Activated CD4-positive, alpha-beta T cell treated with anti-CD3 and anti-CD28 coated beads, Interleukin-2, amount 50 U/mL, for 1 hour (primary cell): ENCODE data around the gene NKG7.

ENCODE experiments used
- DNase-seq: peaks from one replicate; pipeline ENCODE4 v3.0.0-alpha.2; 2020

Gene NKG7

GRCh38 chr19:51333836-51334460 is 38.5 kb downstream of the NKG7 start:
- no peak for DNase-seq

GRCh38 chr19:51331716-51332115 is 40.7 kb downstream of the NKG7 start:
- no peak for DNase-seq

- no peak for DNase-seq
These were observed 41.3 kb downstream of the NKG7 start for GRCh38 chr19:51331193-51331592.

GRCh38 chr19:51330366-51330765 is 42.1 kb downstream of the NKG7 start:
- no peak for DNase-seq

GRCh38 chr19:51329411-51329810 is 43.0 kb downstream of the NKG7 start:
- no peak for DNase-seq

GRCh38 chr19:51327066-51328001 is 45.1 kb downstream of the NKG7 start:
- peak; percentile 35 for DNase-seq

GRCh38 chr19:51326216-51327065 is 46.0 kb downstream of the NKG7 start:
- no peak for DNase-seq

- no peak for DNase-seq
These were observed 47.1 kb downstream of the NKG7 start for GRCh38 chr19:51325161-51325976.

- no peak for DNase-seq
These were observed 48.3 kb downstream of the NKG7 start for GRCh38 chr19:51324167-51324481.

GRCh38 chr19:51323481-51324166 is 48.8 kb downstream of the NKG7 start:
- DNase-seq: no peak

GRCh38 chr19:51321799-51322198 is 50.7 kb downstream of the NKG7 start:
- DNase-seq: no peak
